GM23338 (cell line): ENCODE data around the gene RUBCN.

Source experiments
- CREB1 ChIP-seq: fragments of 250-450 bp; sonication (Bioruptor Pico); IDR thresholded peaks from 2 replicates; pipeline ENCODE4 v1.5.0; 2020; ENCODE audit warnings: low read depth, mild to moderate bottlenecking, moderate library complexity
- EZH2phosphoT487 ChIP-seq: fragments of 200-600 bp; sonication (generic); IDR thresholded peaks from one replicate; pipeline ENCODE4 v1.8.1; 2018; ENCODE audit warnings: antibody characterized with exemption; ENCODE audit not compliant: unreplicated experiment
- NANOG ChIP-seq: IDR thresholded peaks from 2 replicates; pipeline ENCODE4 v1.6.1; 2016; ENCODE audit warnings: antibody characterized with exemption, borderline replicate concordance
- POLR2AphosphoS5 ChIP-seq: IDR thresholded peaks from 2 replicates; pipeline ENCODE4 v1.6.1; 2016; ENCODE audit warnings: antibody characterized with exemption, low read depth
- TF ChIP-seq, protein P1 (sequence below), 2 experiments: fragments of 200-600 bp in 1 of 2; sonication (generic) in 1 of 2; conservative IDR thresholded peaks; 2 replicates each; pipeline versions ENCODE4 v1.5.1 to v1.6.1; 2016 to 2017; ENCODE audit warnings: antibody characterized with exemption in 2 of 2, low read depth in 2 of 2, mild to moderate bottlenecking in 2 of 2, moderate library complexity in 1 of 2

DNA sequence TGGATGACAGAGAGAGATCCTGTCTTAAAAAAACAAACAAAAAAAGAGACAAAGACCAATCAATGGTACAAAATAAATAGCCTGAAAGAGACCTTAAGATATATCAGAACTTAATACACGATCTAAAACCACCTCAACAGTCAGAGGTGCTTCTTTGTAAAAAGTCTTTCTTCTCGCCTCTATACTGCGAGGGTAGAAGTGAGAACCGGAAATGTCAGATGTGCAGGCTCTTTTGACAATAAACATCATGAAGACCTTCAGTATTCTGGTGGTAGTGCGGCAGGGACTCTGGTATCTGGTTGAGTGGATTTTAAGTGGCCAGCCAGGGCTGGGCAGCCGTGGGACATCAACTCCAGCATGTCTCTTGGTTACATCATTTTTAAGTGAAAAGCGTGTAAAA lies 30.0 kb downstream of the RUBCN start:
- TF ChIP-seq, protein P1, sequence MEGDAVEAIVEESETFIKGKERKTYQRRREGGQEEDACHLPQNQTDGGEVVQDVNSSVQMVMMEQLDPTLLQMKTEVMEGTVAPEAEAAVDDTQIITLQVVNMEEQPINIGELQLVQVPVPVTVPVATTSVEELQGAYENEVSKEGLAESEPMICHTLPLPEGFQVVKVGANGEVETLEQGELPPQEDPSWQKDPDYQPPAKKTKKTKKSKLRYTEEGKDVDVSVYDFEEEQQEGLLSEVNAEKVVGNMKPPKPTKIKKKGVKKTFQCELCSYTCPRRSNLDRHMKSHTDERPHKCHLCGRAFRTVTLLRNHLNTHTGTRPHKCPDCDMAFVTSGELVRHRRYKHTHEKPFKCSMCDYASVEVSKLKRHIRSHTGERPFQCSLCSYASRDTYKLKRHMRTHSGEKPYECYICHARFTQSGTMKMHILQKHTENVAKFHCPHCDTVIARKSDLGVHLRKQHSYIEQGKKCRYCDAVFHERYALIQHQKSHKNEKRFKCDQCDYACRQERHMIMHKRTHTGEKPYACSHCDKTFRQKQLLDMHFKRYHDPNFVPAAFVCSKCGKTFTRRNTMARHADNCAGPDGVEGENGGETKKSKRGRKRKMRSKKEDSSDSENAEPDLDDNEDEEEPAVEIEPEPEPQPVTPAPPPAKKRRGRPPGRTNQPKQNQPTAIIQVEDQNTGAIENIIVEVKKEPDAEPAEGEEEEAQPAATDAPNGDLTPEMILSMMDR (conservative IDR thresholded peaks at IDR 0.05; ENCODE audit: low read depth in 2 of 2), result no peak
- TF ChIP-seq NANOG (no peak), CREB1 (CRISPR knock-in tag) (no peak), EZH2phosphoT487 (no peak), POLR2AphosphoS5 (no peak)
